PFSK-1 (cell line): ENCODE measurements around the gene UBTD2.

Experiments
- FOXP2 ChIP-seq: optimal IDR thresholded peaks from 2 replicates; pipeline ENCODE3; 2011; ENCODE audit warnings: borderline replicate concordance, control low read depth, inconsistent platforms; ENCODE audit not compliant: insufficient read depth; ENCODE audit errors: extremely low read length, extremely low read depth
- POLR2AphosphoS5 ChIP-seq: IDR thresholded peaks from 2 replicates; pipeline ENCODE4 v1.6.1; 2012; ENCODE audit warnings: low read depth, mild to moderate bottlenecking, control low read depth, low read length, moderate library complexity
- REST ChIP-seq, 2 experiments: IDR thresholded peaks; 2 replicates each; pipeline versions ENCODE4 v1.6.1 to v1.8.0; 2011 to 2012; ENCODE audit warnings: low read depth in 2 of 2, low read length in 2 of 2, control low read depth in 1 of 2, inconsistent platforms in 1 of 2, mild to moderate bottlenecking in 1 of 2, moderate library complexity in 1 of 2; ENCODE audit not compliant: insufficient read depth in 1 of 2
- SIN3A ChIP-seq: IDR thresholded peaks from 2 replicates; pipeline ENCODE4 v1.6.1; 2012; ENCODE audit warnings: mild to moderate bottlenecking, low read length, moderate library complexity, borderline replicate concordance; ENCODE audit not compliant: insufficient read depth
- TAF1 ChIP-seq: IDR thresholded peaks from 2 replicates; pipeline ENCODE4 v1.6.1; 2012; ENCODE audit warnings: low read length, control low read depth, borderline replicate concordance; ENCODE audit not compliant: insufficient read depth

Gene UBTD2

GRCh38 chr5:172216345-172216744 is 67.2 kb downstream of the UBTD2 start:
- no peak for TF ChIP-seq SIN3A
- TF ChIP-seq FOXP2, result no peak

- TF ChIP-seq SIN3A (no peak), TAF1 (no peak), POLR2AphosphoS5 (no peak), FOXP2 (no peak), REST (IDR thresholded peaks at IDR 0.05; ENCODE audit: insufficient read depth in 1 of 2, low read depth in 2 of 2, low read length in 2 of 2) (no peak)
Measured at GRCh38 chr5:172213126-172213525, 70.4 kb downstream of the UBTD2 start.

GRCh38 chr5:172211676-172212075 is 71.9 kb downstream of the UBTD2 start:
- no peak for TF ChIP-seq FOXP2
- TF ChIP-seq REST (IDR thresholded peaks at IDR 0.05; ENCODE audit: insufficient read depth in 1 of 2, low read depth in 2 of 2, low read length in 2 of 2), result no peak

GRCh38 chr5:172209714-172210113 is 73.8 kb downstream of the UBTD2 start:
- no peak for TF ChIP-seq POLR2AphosphoS5
- TF ChIP-seq SIN3A, result no peak
- no peak for TF ChIP-seq REST (IDR thresholded peaks at IDR 0.05; ENCODE audit: insufficient read depth in 1 of 2, low read depth in 2 of 2, low read length in 2 of 2)
- TF ChIP-seq FOXP2, result no peak
- TF ChIP-seq TAF1, result no peak

GRCh38 chr5:172207511-172207910 is 76.1 kb downstream of the UBTD2 start:
- TF ChIP-seq POLR2AphosphoS5 (no peak), SIN3A (no peak), TAF1 (no peak), REST (IDR thresholded peaks at IDR 0.05; ENCODE audit: insufficient read depth in 1 of 2, low read depth in 2 of 2, low read length in 2 of 2) (no peak), FOXP2 (no peak)
